ENCODE measurements around the gene HSH2D. TPM values are rescaled to one million over a fixed set of nuclear protein-coding genes. Genes with fewer than 3 reads are reported as not detected.
"Not testable (repeated sequence)": the region's sequence is repeated elsewhere in the genome, so short reads cannot be mapped to it uniquely, and the experiment has no call there.

Gene HSH2D
- total and polyA plus RNA-seq, 9 of the 15 experiments (the other 6 are each of a cell fraction or from before 2014, with no cell fraction given): 0.03 to 1.1 (median 0.35) TPM; not detected in 1

- H3K4me1 ChIP-seq (replicated peaks in 1 of 2; ENCODE audit: control insufficient read depth in 2 of 2, insufficient read depth in 2 of 2, low read length in 2 of 2); intact Hi-C loops (cut with micrococcal nuclease); DNase-seq (ENCODE audit: extremely low read depth in 1 of 4, low spot score in 3 of 4); ATAC-seq; H3K4me3 ChIP-seq; FAIRE-seq; CTCF ChIA-PET (ENCODE audit: low intra/inter-chr PET ratio); H3K9ac ChIP-seq (ENCODE audit: insufficient read depth in 1 of 2, low read depth in 2 of 2, low read length in 2 of 2); BruUV-seq (replicated peaks); H4K20me1 ChIP-seq (replicated peaks; ENCODE audit: control insufficient read depth, insufficient read depth, low read length); H3K27ac ChIP-seq (ENCODE audit: extremely low read depth, low read depth, low read length); in situ Hi-C loops (cut with MboI); H3K9me1 ChIP-seq (ENCODE audit: control insufficient read depth, insufficient read depth, low read length); H3K9me3 ChIP-seq (replicated peaks; ENCODE audit: control insufficient read depth, insufficient read depth, low read depth, low read length); H2AFZ ChIP-seq (ENCODE audit: low read depth, low read length); H3K27me3 ChIP-seq (ENCODE audit: control insufficient read depth in 2 of 2, insufficient read depth in 2 of 2, low read length in 2 of 2); H3K4me2 ChIP-seq (ENCODE audit: insufficient read depth, low read length): not testable (repeated sequence)
- WGBS (ENCODE audit: insufficient coverage, low coverage, missing lambda C conversion rate): 89% methylated on average over 13 of the region's 19 CpGs
- H3K36me3 ChIP-seq (ENCODE audit: control insufficient read depth, insufficient read depth, low read length): peaks cover 82% of the 10 kb centered on the region
- POLR2A ChIA-PET: interaction anchor here (1.2 kb wide), 1 partner anchor 13 kb away, joined by 3 read pairs; no protein-coding TSS in a partner anchor
- peaks cover 17% of the 10 kb centered on the region for H3K79me2 ChIP-seq (ENCODE audit: control insufficient read depth, insufficient read depth, low read length)
Measured at GRCh38 chr19:16119075-16119857, 24.2 kb upstream of the HSH2D start.

GRCh38 chr19:16121141-16121540, 22.3 kb upstream of the HSH2D start:
- WGBS (ENCODE audit: insufficient coverage, low coverage, missing lambda C conversion rate): 98% methylated on average over 5 of the region's 5 CpGs
- Histone ChIP-seq H3K9me1 (ENCODE audit: control insufficient read depth, insufficient read depth, low read length) (no peaks in the 10 kb centered on the region), H3K79me2 (ENCODE audit: control insufficient read depth, insufficient read depth, low read length) (peaks cover 3% of the 10 kb centered on the region; the same call in 1 of the 3 replicates), H3K27ac (ENCODE audit: extremely low read depth, low read depth, low read length) (no peak overlapping the region), H3K4me2 (ENCODE audit: insufficient read depth, low read length) (no peak overlapping the region), H3K27me3 (ENCODE audit: control insufficient read depth in 2 of 2, insufficient read depth in 2 of 2, low read length in 2 of 2) (no peaks in the 10 kb centered on the region), H3K9me3 (replicated peaks; ENCODE audit: control insufficient read depth, insufficient read depth, low read depth, low read length) (no peaks in the 10 kb centered on the region), H3K4me3 (no peak overlapping the region), H3K4me1 (replicated peaks in 1 of 2; ENCODE audit: control insufficient read depth in 2 of 2, insufficient read depth in 2 of 2, low read length in 2 of 2) (peaks cover 0 to 8% of the 10 kb centered on the region in 2 experiments; a peak in 2 of 5 replicates), H2AFZ (ENCODE audit: low read depth, low read length) (no peak overlapping the region), H4K20me1 (replicated peaks; ENCODE audit: control insufficient read depth, insufficient read depth, low read length) (no peaks in the 10 kb centered on the region), H3K36me3 (ENCODE audit: control insufficient read depth, insufficient read depth, low read length) (peaks cover 84% of the 10 kb centered on the region), H3K9ac (ENCODE audit: insufficient read depth in 1 of 2, low read depth in 2 of 2, low read length in 2 of 2) (no peak overlapping the region)
- DNase-seq (ENCODE audit: extremely low read depth in 1 of 4, low spot score in 3 of 4): no peak
- ChIA-PET POLR2A (no interaction called here), CTCF (ENCODE audit: low intra/inter-chr PET ratio) (no interaction called here)
- no peak for ATAC-seq
- in situ Hi-C loops (cut with MboI): no loop called here
- TF ChIP-seq YBX1 (IDR thresholded peaks at IDR 0.05): no peak
- TF ChIP-seq MAFK (IDR thresholded peaks at IDR 0.05; ENCODE audit: low read length): no peak
- TF ChIP-seq ZNF277 (CRISPR knock-in tag; IDR thresholded peaks at IDR 0.05; ENCODE audit: borderline replicate concordance): no peak
- no peak for TF ChIP-seq TARDBP (IDR thresholded peaks at IDR 0.05)
- no peak for TF ChIP-seq SMARCA4 (IDR thresholded peaks at IDR 0.05)
- no peak for TF ChIP-seq ARID2 (IDR thresholded peaks at IDR 0.05)
- TF ChIP-seq HDAC2 (IDR thresholded peaks at IDR 0.05): no peak
- TF ChIP-seq MAFG (tag; conservative IDR thresholded peaks at IDR 0.05): no peak
- no peak for TF ChIP-seq SUPT5H (IDR thresholded peaks at IDR 0.05)
- no peak for TF ChIP-seq CBFA2T2 (conservative IDR thresholded peaks at IDR 0.05)
- no peak for TF ChIP-seq GTF2B (IDR thresholded peaks at IDR 0.05; ENCODE audit: extremely low read depth, insufficient read length)
- no peak for TF ChIP-seq GATAD2A (IDR thresholded peaks at IDR 0.05)
- TF ChIP-seq HBP1 (CRISPR knock-in tag; IDR thresholded peaks at IDR 0.05): no peak
- no peak for TF ChIP-seq ERF (CRISPR knock-in tag; IDR thresholded peaks at IDR 0.05)
- no TSS peak for BruUV-seq (replicated peaks)
- intact Hi-C loops (cut with micrococcal nuclease): no loop called here
- no peak for FAIRE-seq

Data from K562 (cell line).